ENCODE measurements around the gene TMA16.

The TMA16 gene

DNA sequence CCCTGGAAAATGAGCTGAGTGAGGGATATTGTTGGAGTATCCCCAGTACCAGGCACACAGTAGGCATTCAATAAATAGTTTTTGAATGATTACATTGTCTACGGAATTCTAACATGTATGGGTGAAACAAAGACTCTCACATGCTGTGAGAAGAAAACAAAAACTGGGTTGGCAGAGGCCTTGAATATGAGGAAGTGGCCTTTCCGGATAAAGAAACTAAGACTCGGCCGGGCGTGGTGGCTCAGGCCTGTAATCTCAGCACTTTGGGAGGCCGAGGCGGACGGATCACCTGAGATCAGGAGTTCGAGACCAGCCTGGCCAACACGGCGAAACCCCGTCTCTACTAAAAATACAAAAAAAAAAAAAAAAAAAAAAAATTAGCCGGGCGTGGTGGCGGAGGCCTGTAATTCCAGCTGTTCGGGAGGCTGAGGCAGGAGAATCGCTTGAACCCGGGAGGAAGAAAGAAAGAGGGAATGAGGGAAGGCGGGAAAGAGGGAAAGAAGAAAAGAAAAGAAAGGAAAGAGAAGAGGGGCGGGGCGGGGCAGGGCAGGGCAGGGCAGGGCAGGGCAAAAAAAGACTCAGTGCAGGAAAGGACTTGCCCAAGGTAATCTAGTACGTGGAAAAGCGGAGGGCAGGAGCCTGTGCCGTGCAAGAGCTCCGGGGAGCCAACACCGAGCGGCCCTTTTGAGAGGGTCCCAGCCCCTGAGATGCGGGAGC is 689 bp upstream of the TMA16 start:
- peaks cover 0 to 34% (median 19%) of the 10 kb centered on the region in 11 experiments; a peak in 16 of 22 replicates for H4K20me1 ChIP-seq
- H3K4me1 ChIP-seq, result peaks cover 14 to 34% (median 25%) of the 10 kb centered on the region in 10 experiments; a peak in 19 of 20 replicates
- peak overlapping the region; percentile 87 to 100 (median 99) for H3K9ac ChIP-seq
- peaks cover 0 to 24% (median 20%) of the 10 kb centered on the region in 11 experiments; a peak in 19 of 22 replicates for H3K36me3 ChIP-seq
- H3K9me3 ChIP-seq (replicated peaks in 1 of 11), result peaks cover 0 to 9% (median 3%) of the 10 kb centered on the region in 11 experiments; a peak in 3 of 22 replicates
- H3K27ac ChIP-seq, result peak overlapping the region; percentile 86 to 100 (median 98)
- H3K4me3 ChIP-seq, result peak overlapping the region; percentile 73 to 98 (median 90)
- no peak for TF ChIP-seq Cebpa-rat (IDR thresholded peaks at IDR 0.05)
- peak overlapping the region; percentile 48 to 92 (median 78) for H3K4me2 ChIP-seq
- H3K27me3 ChIP-seq, result no peaks in the 10 kb centered on the region

DNA sequence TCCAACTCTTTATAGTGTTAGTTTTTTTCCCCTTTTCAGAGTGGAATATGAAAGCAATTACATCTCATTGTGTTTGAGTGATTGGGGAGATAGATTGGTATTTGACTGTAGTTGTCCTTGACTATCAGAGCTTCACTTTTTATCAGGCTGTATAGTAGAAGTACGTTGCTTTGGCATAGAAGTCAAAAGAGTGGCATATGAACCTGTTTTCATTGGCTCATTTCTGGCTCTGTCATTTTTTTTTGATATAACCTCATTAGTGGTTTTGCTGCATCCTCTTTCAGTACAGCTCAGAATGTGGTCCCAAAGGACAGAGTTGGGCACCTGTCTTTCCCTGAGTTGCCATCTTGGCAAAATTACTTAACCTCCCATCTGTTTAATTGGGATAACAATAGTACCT is 1.4 kb downstream of the TMA16 start:
- H4K20me1 ChIP-seq, result peaks cover 3 to 52% (median 32%) of the 10 kb centered on the region in 11 experiments; a peak in 16 of 22 replicates
- H3K4me3 ChIP-seq, result peak overlapping the region; percentile 73 to 98 (median 90)
- H3K9me3 ChIP-seq (replicated peaks in 1 of 11), result peaks cover 0 to 22% (median 3%) of the 10 kb centered on the region in 11 experiments; a peak in 8 of 22 replicates
- H3K36me3 ChIP-seq, result peaks cover 6 to 44% (median 38%) of the 10 kb centered on the region in 11 experiments; a peak in 21 of 22 replicates
- peak overlapping the region; percentile 67 to 92 (median 82) for H3K4me2 ChIP-seq
- H3K4me1 ChIP-seq, result peaks cover 14 to 34% (median 25%) of the 10 kb centered on the region in 10 experiments; a peak in 19 of 20 replicates
- H3K9ac ChIP-seq, result peak overlapping the region; percentile 87 to 100 (median 99)
- TF ChIP-seq Cebpa-rat (IDR thresholded peaks at IDR 0.05), result no peak
- no peaks in the 10 kb centered on the region for H3K27me3 ChIP-seq
- H3K27ac ChIP-seq, result peak overlapping the region; percentile 15 to 100 (median 98); a peak in 20 of 22 replicates

DNA sequence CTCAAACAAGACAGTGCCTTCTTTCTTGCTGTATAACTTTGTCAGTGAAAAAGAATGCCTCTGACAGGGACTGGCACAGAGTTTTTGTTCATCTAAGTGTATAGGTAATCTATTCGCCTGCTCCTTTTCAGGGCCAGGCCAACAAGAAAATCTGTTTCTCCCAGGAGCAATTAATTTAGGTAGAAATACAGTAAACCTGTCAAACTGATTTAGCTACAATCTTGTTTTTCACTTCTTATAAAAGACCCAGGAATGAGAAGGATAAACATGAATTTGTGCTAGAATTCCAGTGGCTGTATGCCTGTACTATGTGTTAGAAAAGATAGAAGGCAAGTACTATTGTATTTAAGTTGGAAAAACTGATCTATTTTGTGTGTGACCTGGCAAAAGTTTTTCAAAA is 6.1 kb downstream of the TMA16 start:
- H4K20me1 ChIP-seq, result peaks cover 31 to 99% (median 71%) of the 10 kb centered on the region in 11 experiments
- TF ChIP-seq Cebpa-rat (IDR thresholded peaks at IDR 0.05), result no peak
- H3K27me3 ChIP-seq, result no peaks in the 10 kb centered on the region
- no peak overlapping the region for H3K27ac ChIP-seq
- peaks cover 6 to 87% (median 59%) of the 10 kb centered on the region in 11 experiments; a peak in 21 of 22 replicates for H3K36me3 ChIP-seq
- H3K4me2 ChIP-seq, result no peak overlapping the region
- H3K4me3 ChIP-seq, result no peak overlapping the region
- H3K4me1 ChIP-seq, result peaks cover 20 to 39% (median 26%) of the 10 kb centered on the region in 10 experiments; a peak in 19 of 20 replicates
- H3K9ac ChIP-seq, result no peak overlapping the region
- peaks cover 0 to 27% (median 11%) of the 10 kb centered on the region in 11 experiments; a peak in 8 of 22 replicates for H3K9me3 ChIP-seq (replicated peaks in 1 of 11)

DNA sequence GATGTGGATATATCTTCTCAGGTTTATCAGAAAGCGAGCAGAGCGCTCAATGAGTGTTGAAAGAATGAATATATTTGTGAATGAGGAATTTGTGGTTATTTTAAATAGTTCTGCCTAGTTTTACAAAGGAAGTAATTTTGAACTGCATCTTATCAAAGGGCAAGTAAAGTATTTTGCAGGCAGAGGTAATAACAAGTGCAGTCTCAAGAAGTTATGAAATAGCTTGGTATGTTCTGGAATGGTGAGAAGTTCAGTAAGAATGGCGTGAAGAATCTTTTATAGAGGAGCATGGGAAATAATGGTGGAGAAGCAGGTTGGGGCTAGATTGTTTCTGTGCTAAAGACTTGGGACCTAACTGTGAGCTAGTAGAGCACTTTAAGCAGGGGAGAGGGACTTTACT is 10.9 kb downstream of the TMA16 start:
- Histone ChIP-seq H3K4me1 (peaks cover 4 to 23% (median 13%) of the 10 kb centered on the region in 10 experiments; a peak in 15 of 20 replicates), H3K36me3 (peaks cover 38 to 96% (median 72%) of the 10 kb centered on the region in 11 experiments), H3K4me3 (no peak overlapping the region), H4K20me1 (peaks cover 43 to 100% (median 75%) of the 10 kb centered on the region in 11 experiments), H3K9me3 (replicated peaks in 1 of 11) (peaks cover 0 to 16% (median 8%) of the 10 kb centered on the region in 11 experiments; a peak in 8 of 22 replicates), H3K27ac (no peak overlapping the region), H3K27me3 (no peaks in the 10 kb centered on the region), H3K9ac (no peak overlapping the region), H3K4me2 (peak overlapping the region in 4 of 11 experiments; percentile 7 to 60 (median 40); a peak in 8 of 22 replicates)
- no peak for TF ChIP-seq Cebpa-rat (IDR thresholded peaks at IDR 0.05)

DNA sequence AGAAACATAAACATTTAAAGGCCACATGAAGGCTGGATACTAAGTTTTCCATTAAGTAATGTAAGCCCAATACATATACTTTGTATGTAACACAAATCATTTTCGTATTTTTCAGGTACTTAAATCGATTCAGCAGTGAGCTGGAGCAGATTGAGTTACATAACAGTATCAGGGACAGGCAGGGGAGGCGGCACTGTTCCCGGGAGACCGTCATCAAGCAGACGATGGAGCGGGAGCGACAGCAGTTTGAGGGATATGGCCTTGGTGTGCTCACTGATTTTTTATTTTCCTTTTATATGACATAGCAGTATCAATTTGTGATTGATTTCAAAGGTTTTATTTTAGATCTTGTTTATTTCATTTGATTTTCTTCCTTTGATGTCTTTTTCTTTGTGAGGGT is 20.7 kb downstream of the TMA16 start:
- Histone ChIP-seq H3K4me2 (no peak overlapping the region), H3K27me3 (no peaks in the 10 kb centered on the region), H3K4me1 (no peaks in the 10 kb centered on the region), H3K36me3 (peaks cover 87 to 100% (median 93%) of the 10 kb centered on the region in 11 experiments), H3K27ac (no peak overlapping the region), H3K9me3 (replicated peaks in 1 of 11) (no peaks in the 10 kb centered on the region), H3K4me3 (no peak overlapping the region), H4K20me1 (peaks cover 0 to 48% (median 16%) of the 10 kb centered on the region in 11 experiments; a peak in 15 of 22 replicates), H3K9ac (no peak overlapping the region)
- no peak for TF ChIP-seq Cebpa-rat (IDR thresholded peaks at IDR 0.05)

DNA sequence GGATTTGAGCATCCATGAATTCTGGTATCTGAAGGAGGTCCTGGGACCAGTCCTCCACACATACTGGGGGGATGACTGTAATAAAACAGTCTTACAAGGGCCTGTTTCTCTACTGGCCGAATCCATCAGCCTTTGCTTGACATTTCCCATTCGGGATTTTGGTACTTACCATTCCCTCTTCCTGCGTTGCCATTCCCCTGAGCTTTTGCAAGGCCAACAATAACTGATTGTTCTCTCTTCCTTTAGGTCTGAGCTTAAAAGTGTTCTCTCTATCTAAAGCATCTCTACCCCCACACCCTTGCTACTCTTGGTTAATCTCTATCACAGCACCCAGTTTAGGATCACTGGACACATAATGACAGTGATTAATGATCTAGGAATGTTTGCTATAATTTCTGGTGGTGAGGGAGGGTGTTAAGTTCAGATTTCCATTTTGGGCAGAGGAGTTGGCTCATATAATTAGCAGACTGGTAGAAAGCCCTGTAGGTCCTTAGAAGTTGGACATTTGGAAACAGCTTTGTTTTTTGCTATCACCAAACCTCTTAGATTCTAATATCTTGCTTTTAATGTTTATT is 29.4 kb downstream of the TMA16 start:
- peaks cover 71 to 100% (median 86%) of the 10 kb centered on the region in 11 experiments for H3K36me3 ChIP-seq

DNA sequence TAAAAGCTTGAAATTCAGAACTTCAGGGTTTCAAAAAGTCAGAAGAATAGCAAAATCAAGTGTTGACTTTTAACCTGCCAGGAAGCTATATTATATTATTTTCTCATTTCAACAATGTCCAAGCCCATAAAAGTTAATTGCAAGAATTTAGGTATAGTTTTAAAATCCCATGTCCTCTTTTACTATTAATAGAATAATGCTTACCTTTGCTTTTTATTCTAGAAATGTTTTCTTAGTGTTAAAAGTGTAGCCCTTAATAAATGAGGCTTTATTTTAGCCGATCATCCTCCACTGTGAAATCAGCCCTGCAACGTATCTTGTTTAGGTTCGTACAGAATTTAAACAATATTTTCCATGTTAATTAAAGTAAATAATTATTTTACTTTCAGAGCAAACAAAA is 31.5 kb downstream of the TMA16 start:
- TF ChIP-seq Cebpa-rat (IDR thresholded peaks at IDR 0.05), result no peak
- H3K4me2 ChIP-seq, result no peak overlapping the region
- peaks cover 0 to 13% (median 5%) of the 10 kb centered on the region in 10 experiments; a peak in 8 of 20 replicates for H3K4me1 ChIP-seq

More for the DNA sequence above, 29.4 kb downstream of the TMA16 start:
- Histone ChIP-seq H3K4me1 (peaks cover 0 to 13% (median 5%) of the 10 kb centered on the region in 10 experiments; a peak in 8 of 20 replicates), H3K4me3 (no peak overlapping the region), H3K9ac (no peak overlapping the region), H4K20me1 (peaks cover 0 to 52% (median 0%) of the 10 kb centered on the region in 11 experiments; a peak in 5 of 22 replicates), H3K27ac (no peak overlapping the region), H3K9me3 (replicated peaks in 1 of 11) (no peaks in the 10 kb centered on the region), H3K27me3 (no peaks in the 10 kb centered on the region), H3K4me2 (peak overlapping the region in 2 of 11 experiments; percentile 7; a peak in 3 of 22 replicates)
- TF ChIP-seq Cebpa-rat (IDR thresholded peaks at IDR 0.05), result no peak

DNA sequence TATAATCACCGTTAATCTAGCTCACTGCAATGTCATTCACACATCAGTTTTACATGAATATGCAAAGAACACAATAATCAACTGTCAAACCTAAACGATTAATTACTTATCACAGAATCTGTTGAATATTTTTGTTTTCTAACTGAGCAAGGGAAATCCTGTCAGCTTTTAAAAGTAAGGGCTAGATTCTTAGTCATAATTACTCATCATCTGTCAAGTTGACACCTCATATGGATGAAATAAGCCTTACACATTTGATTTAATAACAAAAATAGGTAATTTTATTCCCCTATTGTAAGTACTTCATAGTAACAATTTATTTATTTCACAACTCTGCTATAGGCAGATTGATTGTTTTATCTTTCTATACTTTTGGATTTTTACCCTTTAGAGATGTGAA is 32.7 kb downstream of the TMA16 start:
- Histone ChIP-seq H3K9me3 (replicated peaks in 1 of 11) (no peaks in the 10 kb centered on the region), H3K36me3 (peaks cover 61 to 100% (median 95%) of the 10 kb centered on the region in 11 experiments), H3K4me2 (no peak overlapping the region), H3K4me3 (no peak overlapping the region), H3K9ac (no peak overlapping the region), H3K27ac (no peak overlapping the region), H4K20me1 (peaks cover 0 to 85% (median 0%) of the 10 kb centered on the region in 11 experiments; a peak in 5 of 22 replicates), H3K27me3 (no peaks in the 10 kb centered on the region), H3K4me1 (peaks cover 0 to 13% (median 5%) of the 10 kb centered on the region in 10 experiments; a peak in 8 of 20 replicates)
- TF ChIP-seq Cebpa-rat (IDR thresholded peaks at IDR 0.05), result no peak

More for the DNA sequence above, 31.5 kb downstream of the TMA16 start:
- H3K9me3 ChIP-seq (replicated peaks in 1 of 11), result no peaks in the 10 kb centered on the region
- H3K36me3 ChIP-seq, result peaks cover 70 to 100% (median 95%) of the 10 kb centered on the region in 11 experiments
- no peak overlapping the region for H3K9ac ChIP-seq
- no peak overlapping the region for H3K27ac ChIP-seq
- no peaks in the 10 kb centered on the region for H3K27me3 ChIP-seq
- no peak overlapping the region for H3K4me3 ChIP-seq
- H4K20me1 ChIP-seq, result peaks cover 0 to 73% (median 0%) of the 10 kb centered on the region in 11 experiments; a peak in 5 of 22 replicates
